SH-SY5Y (cell line): ENCODE data around the gene LAPTM5.

ENCODE experiments used
- GATA2 ChIP-seq: IDR thresholded peaks from 2 replicates; pipeline ENCODE4 v1.6.1; 2011; ENCODE audit warnings: mild to moderate bottlenecking, low read depth, low read length
- GATA3 ChIP-seq: IDR thresholded peaks from 2 replicates; pipeline ENCODE4 v1.6.1; 2011; ENCODE audit warnings: low read depth, mild to moderate bottlenecking, low read length, moderate library complexity

- no peak for TF ChIP-seq GATA2
- TF ChIP-seq GATA3: no peak
Measured at GRCh38 chr1:30684881-30685795, 72.4 kb downstream of the LAPTM5 start.
